NCI-H2107 treated with DMSO at 0.1 percent for 48 hours (cell line): Measurements from ENCODE around the gene ITPR1.

Source experiments
- DNase-seq: peaks from one replicate; lab custom pipeline; 2025; ENCODE audit not compliant: unreplicated experiment; lab: John Stamatoyannopoulos, UW

The ITPR1 gene

DNA sequence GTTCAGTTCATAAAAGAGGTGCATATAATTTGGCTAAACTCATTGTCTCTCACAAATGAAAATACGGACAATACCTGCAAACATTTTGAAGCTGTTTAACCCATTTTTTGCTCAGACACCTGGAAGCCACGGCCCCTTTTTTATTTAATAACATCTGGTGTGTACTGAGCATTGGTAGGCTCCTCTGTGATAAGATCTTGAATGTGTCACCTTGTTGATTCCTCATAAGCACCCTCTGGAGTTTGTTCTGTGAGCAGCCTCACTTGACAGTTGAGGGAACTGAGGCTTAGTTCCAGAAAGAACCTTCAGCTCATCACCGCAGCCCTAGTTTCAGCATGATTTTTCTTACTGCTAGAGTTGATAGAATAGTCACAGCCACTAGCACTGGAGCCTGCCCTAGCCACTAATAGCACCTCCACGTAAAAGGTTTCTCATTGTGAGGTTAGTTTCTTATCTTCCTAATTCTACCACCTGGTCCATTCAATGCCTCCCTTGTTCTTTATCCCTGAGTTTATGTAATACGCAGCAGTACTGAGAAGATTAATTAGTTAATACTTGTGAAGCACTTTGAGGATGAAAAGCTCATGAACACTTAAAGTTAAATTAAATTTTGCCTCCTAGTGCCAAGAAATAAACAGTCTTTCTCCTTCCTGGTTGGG is 71.9 kb downstream of the ITPR1 start:
- no peak for DNase-seq

DNA sequence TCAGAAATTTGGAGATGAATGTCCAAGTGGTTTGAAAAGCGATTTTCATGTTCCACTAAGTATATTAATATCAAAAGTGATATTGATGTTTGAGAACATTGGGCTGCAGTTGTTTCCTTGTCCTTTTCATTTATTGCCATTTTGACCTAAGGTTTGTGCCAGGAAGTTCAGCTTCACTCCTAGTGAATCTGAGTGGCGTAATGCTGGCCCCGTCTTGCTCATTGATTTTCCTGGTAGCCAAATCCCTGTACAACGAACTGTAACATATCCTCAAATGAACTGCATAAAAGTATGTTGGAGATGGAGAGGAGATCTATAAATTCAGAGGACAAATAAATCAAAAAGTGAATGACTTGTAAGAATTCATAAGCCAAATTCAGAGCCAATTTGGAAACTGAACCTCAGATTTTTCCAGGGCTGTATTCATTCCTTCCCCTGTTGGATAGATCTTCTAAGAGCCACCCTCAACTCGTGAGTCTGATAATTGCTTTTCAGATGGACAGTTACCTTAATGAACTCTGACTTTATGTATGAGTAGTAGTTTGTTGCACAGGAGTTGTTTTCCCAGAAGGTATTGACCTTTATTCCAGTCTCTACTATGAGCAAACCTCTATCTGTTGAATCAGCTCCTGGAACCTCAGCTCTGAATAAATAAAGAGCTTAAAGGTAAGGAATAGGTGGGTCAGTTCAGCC is 72.8 kb downstream of the ITPR1 start:
- no peak for DNase-seq

DNA sequence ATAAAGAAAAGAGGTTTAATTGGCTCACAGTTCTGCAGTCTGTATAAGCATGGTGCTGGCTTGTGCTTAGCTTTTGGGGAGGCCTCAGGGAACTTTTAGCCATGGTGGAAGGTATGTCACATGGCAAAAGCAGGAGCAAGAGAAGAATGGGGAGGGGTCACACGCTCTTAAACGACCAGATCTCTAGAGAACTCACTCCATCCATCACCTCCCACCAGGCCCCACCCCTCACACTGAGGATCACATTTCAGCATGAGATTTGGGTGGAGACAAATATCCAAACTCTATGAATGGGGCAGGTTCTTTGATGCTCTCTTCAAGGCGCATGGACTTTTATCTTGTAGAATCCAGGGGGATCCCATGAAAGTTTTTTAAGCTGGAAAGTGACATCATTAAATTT is 75.7 kb downstream of the ITPR1 start:
- DNase-seq = no peak

- DNase-seq = no peak
Observed at GRCh38 chr3:4570840-4571621, 77.9 kb downstream of the ITPR1 start.

- no peak for DNase-seq
Observed at GRCh38 chr3:4571690-4572334, 78.7 kb downstream of the ITPR1 start.

GRCh38 chr3:4573153-4573552 is 80.0 kb downstream of the ITPR1 start:
- no peak for DNase-seq

DNA sequence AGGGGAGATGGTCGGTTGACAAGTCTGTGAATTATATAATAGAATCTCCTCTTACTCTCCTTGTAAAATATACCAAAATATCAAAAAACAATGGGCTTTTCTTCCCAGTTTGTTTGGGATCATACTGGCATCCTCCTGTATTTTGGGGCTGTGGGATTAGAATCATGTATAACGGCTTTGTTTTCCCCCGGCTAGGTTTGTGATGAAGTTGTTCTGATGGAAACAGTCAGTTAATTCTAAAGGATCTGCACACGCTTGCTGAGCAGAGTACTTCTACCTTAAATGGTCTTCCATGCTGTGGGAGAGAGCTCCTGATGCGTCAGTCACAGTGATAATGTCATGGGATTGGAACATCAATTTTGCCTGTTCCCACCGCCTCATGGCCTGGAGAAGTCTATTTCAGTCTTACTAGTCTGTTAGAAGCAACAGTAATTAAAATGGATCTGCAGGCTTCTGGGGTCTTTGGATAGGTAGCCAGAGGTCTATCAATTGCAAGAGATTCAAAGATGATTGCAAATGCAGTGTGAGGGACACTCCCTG is 81.3 kb downstream of the ITPR1 start:
- no peak for DNase-seq

DNA sequence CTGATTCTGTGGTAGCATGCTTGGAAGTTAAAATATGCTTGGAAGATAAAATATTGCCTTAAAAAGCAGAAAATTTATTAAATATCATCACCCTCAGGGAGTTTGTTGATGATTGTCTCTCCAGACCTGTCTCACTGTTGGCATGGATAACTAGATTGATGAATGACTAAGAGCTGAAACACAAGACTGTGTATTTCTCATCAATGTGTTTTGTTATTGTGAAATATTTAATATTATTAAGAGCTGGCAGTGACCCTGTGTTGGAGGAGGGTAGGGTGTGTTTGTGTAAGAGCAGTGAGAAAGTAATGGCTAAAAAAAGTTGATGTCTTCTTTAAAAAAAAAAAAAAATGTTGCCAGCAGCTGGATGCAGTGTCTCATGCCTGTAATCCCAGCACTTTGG is 82.2 kb downstream of the ITPR1 start:
- DNase-seq = no peak

- no peak for DNase-seq
Observed at GRCh38 chr3:4577721-4578120, 84.6 kb downstream of the ITPR1 start.

DNA sequence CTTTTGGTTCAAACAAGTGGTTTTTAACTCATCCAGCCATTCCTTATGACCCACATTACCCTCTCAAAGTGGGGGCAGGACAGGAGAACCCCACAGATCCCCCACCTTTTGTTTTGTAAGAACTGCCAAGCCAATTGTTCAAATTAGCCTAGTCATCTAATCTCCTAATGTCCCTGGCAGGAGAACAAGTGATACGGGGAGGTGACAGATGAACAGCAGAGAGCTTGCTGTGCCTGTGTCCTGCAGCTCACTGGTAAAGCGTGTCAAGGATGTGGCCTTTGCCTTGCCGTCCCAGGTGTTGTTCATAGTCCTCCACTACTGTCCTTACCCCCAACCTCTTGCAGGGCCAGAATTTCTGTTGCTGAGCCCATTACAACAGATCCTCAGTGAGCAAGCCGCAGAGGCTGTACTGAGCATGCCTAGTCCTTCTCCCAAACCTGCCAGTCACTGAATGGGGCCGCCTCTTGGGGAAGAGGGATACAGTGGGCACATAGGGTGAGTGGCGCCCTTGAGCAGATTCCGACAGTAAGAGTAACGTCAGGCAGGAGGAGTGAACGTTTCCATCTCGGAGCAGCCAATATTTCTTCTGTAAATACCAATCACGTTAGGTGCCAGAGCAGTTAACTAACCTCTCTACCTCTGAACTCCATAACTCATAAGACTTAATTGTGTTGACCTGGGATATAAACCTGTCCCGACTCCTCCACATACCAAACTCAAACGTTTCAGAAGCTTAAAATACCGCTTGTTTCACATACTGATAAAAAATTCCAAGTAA is 87.4 kb downstream of the ITPR1 start:
- no peak for DNase-seq

- DNase-seq = no peak
Observed at GRCh38 chr3:4581124-4581424, 87.9 kb downstream of the ITPR1 start.

- DNase-seq = no peak
Observed at GRCh38 chr3:4581498-4581897, 88.3 kb downstream of the ITPR1 start.

DNA sequence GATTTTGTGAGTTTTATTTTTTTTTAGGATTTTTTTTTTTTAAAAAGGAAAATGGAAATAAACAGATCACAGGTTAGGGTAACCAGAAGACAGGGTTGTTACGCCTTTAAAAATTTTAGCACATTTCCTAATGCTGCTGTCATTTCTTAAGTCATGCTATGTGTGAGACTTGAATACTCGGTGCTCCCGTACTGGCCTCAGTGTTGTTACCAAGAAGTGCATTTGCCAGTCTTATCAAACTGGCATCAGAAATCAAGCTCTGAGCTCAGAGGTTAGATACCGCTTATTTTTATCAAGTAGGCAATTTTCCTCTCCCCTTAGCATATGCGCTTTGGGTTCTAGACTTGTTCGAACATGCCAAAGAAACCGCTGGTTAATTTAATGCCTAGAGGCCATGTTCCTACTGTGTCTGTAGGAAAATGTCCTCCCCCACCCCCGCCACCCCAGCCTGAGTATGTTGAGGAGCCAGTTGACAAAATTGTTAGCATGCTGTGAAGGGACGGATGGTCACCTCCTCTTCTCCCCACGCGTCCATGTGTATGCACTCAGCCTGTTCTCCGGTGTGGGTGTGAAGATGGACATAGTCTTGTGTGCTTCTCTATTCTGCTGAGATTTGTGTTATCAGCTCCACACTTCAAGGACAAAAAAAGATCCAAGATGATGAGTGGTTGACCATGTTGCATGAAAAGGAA is 88.9 kb downstream of the ITPR1 start:
- DNase-seq = no peak

DNA sequence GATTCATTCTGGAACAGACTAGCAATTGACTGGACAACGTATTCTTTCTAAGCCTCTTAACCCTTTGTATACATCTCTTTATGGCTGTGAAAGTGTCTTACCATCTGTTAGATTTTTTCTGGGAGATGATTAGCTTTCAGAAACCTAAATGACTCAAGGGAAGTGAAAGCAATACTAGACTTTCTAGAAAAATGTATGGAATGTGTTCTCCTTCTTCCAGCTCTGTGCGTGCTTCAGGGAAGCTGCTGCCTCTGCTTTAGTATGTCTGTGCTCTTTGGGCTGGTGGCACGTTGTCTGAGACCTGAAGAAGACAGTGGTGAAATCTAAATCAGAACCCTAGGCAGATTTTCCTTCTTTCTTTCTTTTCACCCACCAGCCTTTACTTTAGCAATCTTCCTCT is 89.5 kb downstream of the ITPR1 start:
- DNase-seq = no peak

DNA sequence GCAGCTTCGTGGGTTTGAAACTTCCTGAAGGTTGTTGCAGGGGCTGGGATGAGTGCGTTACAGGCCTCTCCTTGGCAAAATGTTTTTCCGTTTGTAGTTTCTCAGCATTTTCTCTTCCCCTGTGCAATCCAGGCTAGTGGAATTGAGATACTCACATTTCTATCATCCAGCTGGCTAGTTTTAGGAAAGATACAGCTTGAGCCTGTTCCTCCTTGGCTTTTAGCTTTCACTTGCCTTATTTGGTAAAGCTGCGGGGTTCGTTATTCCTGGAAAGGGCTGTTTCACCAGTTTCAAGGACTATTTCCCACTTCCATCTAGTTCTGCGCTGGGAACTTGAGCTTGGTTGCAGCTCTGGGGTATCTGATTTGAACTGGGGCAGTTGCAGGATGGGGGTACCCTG is 90.3 kb downstream of the ITPR1 start:
- no peak for DNase-seq

GRCh38 chr3:4584456-4585249 is 91.5 kb downstream of the ITPR1 start:
- DNase-seq = no peak

DNA sequence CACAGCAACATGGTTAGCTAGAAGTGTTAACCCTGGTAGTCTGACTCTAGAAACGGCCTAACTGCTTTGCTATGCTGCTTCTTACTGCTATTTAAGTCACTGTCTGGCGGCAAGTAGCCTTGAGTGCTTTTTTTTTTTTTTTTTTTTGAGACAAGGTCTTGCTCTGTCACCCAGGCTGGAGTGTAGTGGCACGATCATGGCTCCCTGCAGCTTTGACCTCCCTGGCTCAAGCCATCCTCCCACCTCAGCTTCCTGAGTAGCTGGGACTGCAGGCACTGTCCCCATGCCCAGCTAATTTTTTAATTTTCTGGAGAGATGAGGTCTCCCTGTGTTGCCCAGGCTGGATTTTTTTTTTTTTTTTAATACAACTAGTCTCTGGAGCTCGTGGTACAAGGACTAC is 93.2 kb downstream of the ITPR1 start:
- DNase-seq = no peak

GRCh38 chr3:4587061-4587837 is 94.1 kb downstream of the ITPR1 start:
- DNase-seq = no peak

DNA sequence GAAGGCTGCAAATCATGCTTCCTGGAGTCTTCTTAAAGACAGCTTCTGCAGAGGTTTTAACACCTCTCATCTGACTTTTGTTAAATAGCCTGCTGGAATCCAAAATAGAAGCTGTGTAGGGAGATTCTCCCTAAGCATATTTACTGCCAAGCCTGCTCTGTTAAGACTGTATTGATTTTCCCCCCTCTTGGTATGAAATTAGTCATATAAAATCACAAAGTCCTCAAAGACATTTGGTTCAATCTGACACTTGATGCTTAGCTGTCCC is 94.6 kb downstream of the ITPR1 start:
- DNase-seq = no peak
